KMS-11 (cell line): ENCODE results near the gene SLC8B1.

ENCODE experiments used
- H2AFZ ChIP-seq: fragments of 200-600 bp; sonication (generic); 2 replicates; pipeline ENCODE4 v1.6.1; 2016; ENCODE audit warnings: antibody characterized with exemption, mixed run types, low read depth
- H3K27ac ChIP-seq: fragments of 200-600 bp; sonication (generic); 2 replicates; pipeline ENCODE4 v1.6.1; 2016; ENCODE audit warnings: mild to moderate bottlenecking, mixed run types
- H3K27me3 ChIP-seq: fragments of 200-600 bp; sonication (generic); 2 replicates; pipeline ENCODE4 v1.6.1; 2017; ENCODE audit warnings: mild to moderate bottlenecking, low read depth, mixed run types, moderate library complexity; ENCODE audit not compliant: insufficient read depth
- H3K36me3 ChIP-seq: fragments of 200-600 bp; sonication (generic); 2 replicates; pipeline ENCODE4 v1.6.1; 2017; ENCODE audit warnings: mild to moderate bottlenecking, mixed run types; ENCODE audit not compliant: insufficient read depth
- H3K4me1 ChIP-seq: fragments of 200-600 bp; sonication (generic); 2 replicates; pipeline ENCODE4 v1.6.1; 2016; ENCODE audit warnings: mild to moderate bottlenecking, low read depth, mixed run types; ENCODE audit not compliant: poor library complexity, severe bottlenecking
- H3K4me2 ChIP-seq: fragments of 200-600 bp; sonication (generic); 2 replicates; pipeline ENCODE4 v1.7.0; 2016; ENCODE audit warnings: mild to moderate bottlenecking, mixed run types
- H3K4me3 ChIP-seq: fragments of 200-600 bp; sonication (generic); IDR thresholded peaks from 2 replicates; pipeline ENCODE4 v1.6.1; 2017; ENCODE audit warnings: low read depth, low read length, mixed read lengths; ENCODE audit not compliant: insufficient read depth
- H3K79me2 ChIP-seq: fragments of 200-600 bp; sonication (generic); 2 replicates; pipeline ENCODE4 v1.6.1; 2016; ENCODE audit warnings: low read depth, mixed run types; ENCODE audit not compliant: insufficient read depth
- H3K9ac ChIP-seq: fragments of 200-600 bp; sonication (generic); 2 replicates; pipeline ENCODE4 v1.6.1; 2016; ENCODE audit warnings: mild to moderate bottlenecking, mixed run types
- H4K20me1 ChIP-seq: fragments of 200-600 bp; sonication (generic); 2 replicates; pipeline ENCODE4 v1.6.1; 2016; ENCODE audit warnings: mild to moderate bottlenecking, mixed run types; ENCODE audit not compliant: insufficient read depth
- TF ChIP-seq, protein P1 (sequence below): fragments of 200-600 bp; sonication (generic); conservative IDR thresholded peaks from 2 replicates; pipeline ENCODE4 v1.6.1; 2017; ENCODE audit warnings: low read depth, mild to moderate bottlenecking, antibody characterized with exemption, low read length, moderate library complexity, mixed read lengths

The SLC8B1 gene

DNA sequence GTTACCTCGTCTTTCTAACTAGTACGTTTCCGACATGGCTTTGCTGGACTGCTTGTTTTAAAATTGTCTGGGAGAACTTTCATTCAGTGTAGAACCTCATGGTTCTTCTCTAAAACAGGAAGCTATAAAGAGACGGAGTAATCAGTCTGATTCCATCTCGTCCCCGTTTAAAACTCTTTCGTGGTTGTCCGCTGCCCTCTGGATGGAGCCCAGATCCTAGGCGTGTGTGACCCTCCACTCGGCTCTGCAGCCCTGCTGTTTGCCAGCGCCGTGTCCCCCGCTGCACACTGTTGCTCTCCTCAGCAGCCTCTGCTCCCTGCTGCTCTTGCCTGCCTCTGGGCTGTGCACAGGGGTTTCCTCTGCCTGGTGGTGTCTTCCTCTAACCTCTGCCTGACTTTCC lies 50.2 kb downstream of the SLC8B1 start:
- Histone ChIP-seq H3K4me2 (no peak overlapping the region), H3K9ac (no peak overlapping the region), H3K36me3 (no peaks in the 10 kb centered on the region), H2AFZ (no peak overlapping the region), H3K27me3 (no peaks in the 10 kb centered on the region), H3K27ac (no peak overlapping the region), H3K79me2 (no peaks in the 10 kb centered on the region), H3K4me3 (no peak overlapping the region), H3K4me1 (no peaks in the 10 kb centered on the region), H4K20me1 (no peaks in the 10 kb centered on the region)
- TF ChIP-seq, protein P1, sequence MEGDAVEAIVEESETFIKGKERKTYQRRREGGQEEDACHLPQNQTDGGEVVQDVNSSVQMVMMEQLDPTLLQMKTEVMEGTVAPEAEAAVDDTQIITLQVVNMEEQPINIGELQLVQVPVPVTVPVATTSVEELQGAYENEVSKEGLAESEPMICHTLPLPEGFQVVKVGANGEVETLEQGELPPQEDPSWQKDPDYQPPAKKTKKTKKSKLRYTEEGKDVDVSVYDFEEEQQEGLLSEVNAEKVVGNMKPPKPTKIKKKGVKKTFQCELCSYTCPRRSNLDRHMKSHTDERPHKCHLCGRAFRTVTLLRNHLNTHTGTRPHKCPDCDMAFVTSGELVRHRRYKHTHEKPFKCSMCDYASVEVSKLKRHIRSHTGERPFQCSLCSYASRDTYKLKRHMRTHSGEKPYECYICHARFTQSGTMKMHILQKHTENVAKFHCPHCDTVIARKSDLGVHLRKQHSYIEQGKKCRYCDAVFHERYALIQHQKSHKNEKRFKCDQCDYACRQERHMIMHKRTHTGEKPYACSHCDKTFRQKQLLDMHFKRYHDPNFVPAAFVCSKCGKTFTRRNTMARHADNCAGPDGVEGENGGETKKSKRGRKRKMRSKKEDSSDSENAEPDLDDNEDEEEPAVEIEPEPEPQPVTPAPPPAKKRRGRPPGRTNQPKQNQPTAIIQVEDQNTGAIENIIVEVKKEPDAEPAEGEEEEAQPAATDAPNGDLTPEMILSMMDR, result no peak

DNA sequence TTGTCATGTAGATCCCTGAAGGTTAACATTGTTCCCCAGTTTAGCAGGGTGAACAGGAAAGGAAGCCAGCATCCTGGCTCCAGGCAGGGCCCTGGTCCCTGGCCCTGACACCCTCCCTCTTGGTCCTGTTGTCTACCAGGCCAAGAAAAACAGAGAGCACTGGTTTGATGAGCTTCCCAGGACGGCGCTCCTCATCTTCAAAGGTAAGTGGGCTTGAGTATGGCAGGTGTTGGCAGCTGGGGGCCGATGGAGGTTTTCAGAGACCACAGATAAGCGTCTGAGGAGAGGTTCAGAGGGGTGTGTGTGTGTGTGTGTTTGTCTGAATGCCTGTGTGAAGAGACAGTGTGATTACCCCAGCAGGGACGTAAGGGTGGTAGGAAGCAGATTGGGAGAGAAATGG lies 56.3 kb downstream of the SLC8B1 start:
- TF ChIP-seq, protein P1, result no peak
- H3K9ac ChIP-seq, result no peak overlapping the region
- H4K20me1 ChIP-seq, result no peaks in the 10 kb centered on the region
- H3K4me3 ChIP-seq, result no peak overlapping the region
- no peaks in the 10 kb centered on the region for H3K27me3 ChIP-seq
- no peak overlapping the region for H2AFZ ChIP-seq
- H3K27ac ChIP-seq, result no peak overlapping the region
- H3K36me3 ChIP-seq, result no peaks in the 10 kb centered on the region
- no peak overlapping the region for H3K4me2 ChIP-seq
- no peaks in the 10 kb centered on the region for H3K79me2 ChIP-seq
- no peaks in the 10 kb centered on the region for H3K4me1 ChIP-seq

DNA sequence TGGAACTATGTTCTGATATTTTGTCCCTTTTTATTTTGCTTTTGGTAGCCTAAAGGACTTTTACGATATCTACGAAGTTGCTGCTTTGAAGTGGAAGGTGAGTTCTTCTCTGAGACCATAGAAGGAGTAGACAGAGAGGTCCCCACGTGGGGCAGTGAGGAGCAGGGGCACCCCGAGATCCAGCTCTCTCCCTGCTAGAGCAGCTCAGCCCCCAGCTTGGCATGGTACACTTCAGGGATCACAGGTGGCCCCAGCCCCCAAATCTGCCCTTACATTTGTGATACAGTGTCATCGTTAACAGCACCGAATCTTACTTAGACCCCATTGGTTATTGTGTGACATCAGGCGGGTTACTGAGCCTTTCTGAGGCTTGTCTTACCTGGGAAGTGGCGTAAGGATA lies 56.8 kb downstream of the SLC8B1 start:
- no peak overlapping the region for H3K27ac ChIP-seq
- no peak overlapping the region for H3K9ac ChIP-seq
- H3K79me2 ChIP-seq, result no peaks in the 10 kb centered on the region
- no peak overlapping the region for H3K4me2 ChIP-seq
- H3K4me1 ChIP-seq, result no peaks in the 10 kb centered on the region
- H4K20me1 ChIP-seq, result no peaks in the 10 kb centered on the region
- TF ChIP-seq, protein P1, result no peak
- no peak overlapping the region for H2AFZ ChIP-seq
- no peak overlapping the region for H3K4me3 ChIP-seq
- no peaks in the 10 kb centered on the region for H3K36me3 ChIP-seq
- H3K27me3 ChIP-seq, result no peaks in the 10 kb centered on the region

DNA sequence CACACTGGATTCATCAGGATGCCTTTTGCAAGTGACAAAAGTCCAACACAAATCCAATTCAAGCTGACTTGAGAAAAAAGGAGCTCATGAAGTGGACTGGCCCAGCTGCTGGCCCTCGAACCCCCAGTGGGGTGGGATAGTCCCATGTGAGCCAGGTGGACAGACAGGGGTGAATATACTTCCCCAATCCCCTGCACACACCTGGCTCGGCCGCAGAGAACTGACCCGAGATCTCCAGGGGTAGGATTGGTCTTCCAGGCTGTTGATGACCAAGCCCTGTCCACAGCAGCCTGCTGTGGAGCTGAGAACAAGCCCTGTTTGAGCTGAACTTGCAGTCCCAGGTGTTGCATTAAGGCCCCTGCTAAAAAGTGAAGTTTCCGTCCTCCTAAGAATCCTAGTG lies 57.4 kb downstream of the SLC8B1 start:
- Histone ChIP-seq H3K27me3 (no peaks in the 10 kb centered on the region), H3K36me3 (no peaks in the 10 kb centered on the region), H3K79me2 (no peaks in the 10 kb centered on the region), H3K9ac (no peak overlapping the region), H3K27ac (no peak overlapping the region), H4K20me1 (no peaks in the 10 kb centered on the region), H2AFZ (no peak overlapping the region), H3K4me1 (no peaks in the 10 kb centered on the region), H3K4me3 (no peak overlapping the region), H3K4me2 (no peak overlapping the region)
- TF ChIP-seq, protein P1, result no peak
